HT-29 (cell line): ENCODE data around the gene PRRT3. TPM values are rescaled to one million over a fixed set of nuclear protein-coding genes. Genes with fewer than 3 reads are reported as not detected.
A peak's percentile ranks its signal among the peaks of the same experiment; 100 is the strongest.
"Not testable (repeated sequence)": the region's sequence is repeated elsewhere in the genome, so short reads cannot be mapped to it uniquely, and the experiment has no call there.

Experiments used
- DNase-seq: peaks from one replicate; pipeline ENCODE4 v3.0.0-alpha.2; 2015; ENCODE audit warnings: low spot score
- total RNA-seq: library from RNA; depleted of rRNA; stranded (reverse); fragments of >200 nt; shearing (Covaris generic); gene quantifications from 2 replicates; pipeline ENCODE4 v1.2.3, GENCODE V29; 2014

Gene PRRT3
- total RNA-seq, 1 experiment from 2014 or later, result 0.89 TPM

GRCh38 chr3:9918261-9919038 lies 33.8 kb downstream of the PRRT3 start:
- no peak for DNase-seq

GRCh38 chr3:9917820-9918219 lies 34.4 kb downstream of the PRRT3 start:
- DNase-seq, result no peak

DNA sequence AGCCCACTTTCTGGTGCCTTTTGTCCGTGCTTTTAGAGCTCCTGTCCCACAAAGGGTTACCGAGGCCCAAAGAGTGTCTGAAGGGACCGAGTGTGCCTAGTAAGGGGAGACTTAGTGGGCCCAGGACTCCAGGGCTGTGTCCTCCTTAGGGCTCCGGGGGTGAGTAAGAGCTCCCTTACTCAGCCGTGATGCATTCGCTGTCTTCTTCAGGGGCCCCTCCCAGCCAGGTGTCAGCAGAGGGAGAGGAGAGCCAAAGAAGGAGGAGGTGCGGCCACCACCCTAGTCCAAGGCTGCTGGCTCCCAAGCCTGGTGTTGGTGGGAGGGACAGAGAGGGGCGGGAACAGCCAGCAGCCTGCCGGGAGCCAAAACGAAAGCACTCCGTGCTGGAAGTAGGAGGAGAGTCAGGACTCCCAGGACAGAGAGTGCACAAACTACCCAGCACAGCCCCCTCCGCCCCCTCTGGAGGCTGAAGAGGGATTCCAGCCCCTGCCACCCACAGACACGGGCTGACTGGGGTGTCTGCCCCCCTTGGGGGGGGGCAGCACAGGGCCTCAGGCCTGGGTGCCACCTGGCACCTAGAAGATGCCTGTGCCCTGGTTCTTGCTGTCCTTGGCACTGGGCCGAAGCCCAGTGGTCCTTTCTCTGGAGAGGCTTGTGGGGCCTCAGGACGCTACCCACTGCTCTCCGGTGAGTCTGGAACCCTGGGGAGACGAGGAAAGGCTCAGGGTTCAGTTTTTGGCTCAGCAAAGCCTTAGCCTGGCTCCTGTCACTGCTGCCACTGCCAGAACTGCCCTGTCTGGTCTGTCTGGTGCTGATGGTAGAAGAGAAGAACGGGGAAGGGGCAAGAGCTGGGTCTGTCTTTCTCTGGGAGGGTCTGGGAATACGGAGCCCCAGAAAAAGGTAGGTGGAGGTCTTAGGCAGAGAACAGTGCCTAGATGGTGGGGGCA lies 35.2 kb downstream of the PRRT3 start, which contains the start of gene IL17RC:
TSS of gene IL17RC (plus strand) at position 365 of the 947 bp plus-strand sequence. CDS start at position 583, 218 bp downstream.
- peak; percentile 78 for DNase-seq

DNA sequence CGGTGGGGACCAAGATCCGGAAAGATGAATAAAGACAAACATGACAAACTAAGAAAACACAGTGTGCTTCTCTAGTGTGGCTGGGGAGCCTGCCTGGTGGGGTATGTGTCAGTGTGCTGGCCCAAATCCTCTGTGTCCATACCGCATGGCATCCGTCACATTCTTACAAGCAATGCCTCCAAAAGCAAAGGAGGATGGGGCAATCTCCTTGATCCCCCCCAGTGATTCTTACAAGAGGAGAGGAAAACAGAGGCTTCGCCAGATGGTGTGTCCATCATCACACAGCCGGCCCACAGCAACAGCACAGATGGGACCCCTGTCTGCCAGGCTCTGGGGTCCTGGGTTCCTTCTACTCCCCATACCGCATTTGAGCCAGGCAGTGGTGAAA lies 35.9 kb downstream of the PRRT3 start:
- DNase-seq, result no peak

DNA sequence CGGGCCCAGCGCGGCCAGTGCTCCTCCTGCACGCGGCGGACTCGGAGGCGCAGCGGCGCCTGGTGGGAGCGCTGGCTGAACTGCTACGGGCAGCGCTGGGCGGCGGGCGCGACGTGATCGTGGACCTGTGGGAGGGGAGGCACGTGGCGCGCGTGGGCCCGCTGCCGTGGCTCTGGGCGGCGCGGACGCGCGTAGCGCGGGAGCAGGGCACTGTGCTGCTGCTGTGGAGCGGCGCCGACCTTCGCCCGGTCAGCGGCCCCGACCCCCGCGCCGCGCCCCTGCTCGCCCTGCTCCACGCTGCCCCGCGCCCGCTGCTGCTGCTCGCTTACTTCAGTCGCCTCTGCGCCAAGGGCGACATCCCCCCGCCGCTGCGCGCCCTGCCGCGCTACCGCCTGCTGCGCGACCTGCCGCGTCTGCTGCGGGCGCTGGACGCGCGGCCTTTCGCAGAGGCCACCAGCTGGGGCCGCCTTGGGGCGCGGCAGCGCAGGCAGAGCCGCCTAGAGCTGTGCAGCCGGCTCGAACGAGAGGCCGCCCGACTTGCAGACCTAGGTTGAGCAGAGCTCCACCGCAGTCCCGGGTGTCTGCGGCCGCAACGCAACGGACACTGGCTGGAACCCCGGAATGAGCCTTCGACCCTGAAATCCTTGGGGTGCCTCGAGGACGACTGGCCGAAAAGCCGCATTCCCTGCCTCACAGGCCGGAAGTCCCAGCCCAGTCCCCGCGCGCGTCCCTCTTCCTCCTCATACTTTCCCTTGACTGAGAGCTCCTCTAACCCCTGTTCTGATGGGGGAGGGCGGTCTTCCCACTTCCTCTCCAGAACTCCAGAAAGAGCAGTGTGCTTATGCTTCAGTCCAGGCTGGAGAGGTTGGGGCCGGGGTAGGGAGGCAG lies 36.7 kb downstream of the PRRT3 start:
- DNase-seq, result peak; percentile 58

DNA sequence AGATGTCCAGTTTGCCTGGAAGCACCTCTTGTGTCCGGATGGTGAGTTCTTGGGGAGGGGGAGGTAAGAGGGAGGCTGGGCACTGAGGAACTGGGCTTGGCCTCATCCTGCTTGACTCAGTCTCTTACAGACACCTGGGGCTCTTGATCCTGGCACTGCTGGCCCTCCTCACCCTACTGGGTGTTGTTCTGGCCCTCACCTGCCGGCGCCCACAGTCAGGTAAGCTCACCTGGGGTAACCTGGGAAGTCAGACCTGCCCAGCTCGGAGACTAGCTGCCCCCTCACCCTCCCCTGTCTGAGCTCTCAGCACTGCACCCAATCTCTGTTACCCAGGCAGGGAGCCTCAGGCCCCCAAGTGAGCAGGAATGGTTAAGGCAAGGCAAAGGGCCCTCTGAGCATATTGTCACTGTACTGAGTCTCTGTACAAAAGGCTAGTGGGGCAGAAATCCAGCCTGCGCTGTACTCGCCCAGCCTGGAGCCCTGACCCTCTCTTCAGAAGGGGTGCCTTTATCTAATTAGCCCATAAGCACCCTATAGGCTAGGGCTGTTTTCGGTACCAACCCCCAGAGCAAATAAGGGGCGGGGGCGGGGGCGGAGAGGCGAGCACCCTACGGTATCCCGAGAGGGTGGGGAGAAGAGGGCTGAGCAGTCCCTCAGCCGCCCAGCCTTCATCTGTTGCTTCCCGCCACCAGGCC lies 37.5 kb downstream of the PRRT3 start:
- DNase-seq, result no peak

GRCh38 chr3:9914011-9914410 lies 38.2 kb downstream of the PRRT3 start:
- DNase-seq, result no peak

- DNase-seq, result no peak
Measured at GRCh38 chr3:9913601-9914000, 38.6 kb downstream of the PRRT3 start.

- no peak for DNase-seq
Measured at GRCh38 chr3:9912294-9912935, 39.8 kb downstream of the PRRT3 start.

- no peak for DNase-seq
Measured at GRCh38 chr3:9911863-9912262, 40.3 kb downstream of the PRRT3 start.

DNA sequence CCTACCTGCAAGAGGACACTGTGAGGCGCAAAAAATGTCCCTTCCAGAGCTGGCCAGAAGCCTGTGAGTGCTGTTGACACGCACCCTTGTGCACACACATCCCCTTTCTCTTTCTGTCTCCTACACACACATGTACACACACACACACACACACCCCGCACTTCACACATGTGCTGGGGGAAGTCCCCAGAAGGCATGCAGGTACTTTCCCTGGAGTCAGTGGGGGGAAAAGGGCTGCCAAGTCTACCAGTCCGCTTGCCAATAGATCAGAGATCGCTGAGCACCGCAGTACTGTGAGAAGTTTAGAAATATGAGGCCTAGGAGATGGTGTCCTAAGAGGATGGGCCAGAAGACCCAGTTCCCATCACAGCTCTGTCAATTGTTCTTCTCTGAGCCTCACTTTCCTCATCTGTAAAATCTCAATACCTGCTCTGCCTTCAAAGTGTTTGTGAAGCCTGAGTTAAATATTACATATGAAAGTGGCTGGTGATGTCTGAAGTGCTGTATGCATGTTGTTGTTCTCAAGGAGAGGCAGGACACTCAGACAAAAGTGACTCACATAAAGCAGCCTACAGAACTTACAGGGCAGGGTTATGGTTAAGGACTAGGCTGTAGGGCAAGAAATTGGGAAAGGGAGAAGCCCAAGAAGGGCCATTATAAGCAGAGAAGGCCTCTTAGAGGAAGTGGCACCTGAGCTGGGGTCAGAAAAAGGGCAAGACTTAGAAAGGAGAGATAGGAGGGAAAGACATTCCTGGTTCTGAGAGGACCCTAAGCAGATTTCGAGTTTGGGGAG lies 42.8 kb downstream of the PRRT3 start:
- no peak for DNase-seq

GRCh38 chr3:9908286-9908685 lies 43.9 kb downstream of the PRRT3 start:
- DNase-seq, result no peak

- no peak for DNase-seq
Measured at GRCh38 chr3:9906480-9906879, 45.7 kb downstream of the PRRT3 start.

DNA sequence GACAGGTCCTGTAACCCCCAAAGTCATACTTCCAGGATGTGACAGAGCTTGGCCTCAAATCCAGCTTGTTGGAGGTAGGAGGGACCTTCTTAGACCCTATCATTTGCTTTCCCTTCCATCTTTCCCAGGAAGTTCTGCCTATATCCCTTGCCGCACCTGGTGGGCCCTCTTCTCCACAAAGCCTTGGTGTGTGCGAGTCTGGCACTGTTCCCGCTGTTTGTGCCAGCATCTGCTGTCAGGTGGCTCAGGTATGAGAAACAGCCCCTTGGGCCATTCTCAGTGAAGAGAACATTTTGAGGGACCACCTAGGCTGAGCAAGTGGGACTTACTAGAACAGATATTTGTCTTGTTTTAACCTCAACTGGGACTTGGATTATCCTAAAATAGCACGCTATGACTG lies 48.3 kb downstream of the PRRT3 start:
- DNase-seq, result no peak

GRCh38 chr3:9903238-9903624 lies 49.0 kb downstream of the PRRT3 start:
- DNase-seq, result no peak

DNA sequence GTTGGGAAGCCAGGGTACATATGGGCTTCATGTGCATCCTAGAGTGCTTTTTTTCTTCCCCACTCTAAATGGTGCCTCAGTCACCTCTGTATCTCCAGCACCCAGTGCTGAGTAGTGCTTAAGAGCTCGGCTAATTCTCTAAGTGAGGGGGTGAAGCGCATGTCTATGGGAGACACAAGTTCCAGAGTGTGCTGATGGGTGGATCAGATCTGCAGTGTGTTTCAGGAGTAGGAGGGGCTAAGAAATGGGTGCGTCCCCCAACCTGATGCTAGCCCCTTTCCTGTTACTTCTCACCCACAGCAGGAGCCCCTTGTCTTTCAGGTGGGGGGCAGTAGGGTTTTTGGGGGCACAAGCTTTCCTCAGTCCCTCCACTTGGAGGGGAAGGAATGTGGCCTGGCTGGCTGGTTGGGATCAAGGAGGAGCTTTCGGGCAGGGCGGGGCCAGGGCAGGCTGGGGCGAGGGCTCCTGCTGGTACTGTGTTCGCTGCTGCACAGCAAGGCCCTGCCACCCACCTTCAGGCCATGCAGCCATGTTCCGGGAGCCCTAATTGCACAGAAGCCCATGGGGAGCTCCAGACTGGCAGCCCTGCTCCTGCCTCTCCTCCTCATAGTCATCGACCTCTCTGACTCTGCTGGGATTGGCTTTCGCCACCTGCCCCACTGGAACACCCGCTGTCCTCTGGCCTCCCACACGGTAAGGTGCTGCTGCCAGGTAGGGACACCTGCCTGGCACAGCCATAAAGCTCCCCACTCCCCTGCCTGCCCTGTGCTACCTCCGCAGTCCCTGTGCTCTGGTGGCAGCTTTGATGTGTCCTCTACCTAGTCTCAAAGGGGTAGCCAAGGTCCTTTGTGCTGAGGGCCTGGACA lies 49.6 kb downstream of the PRRT3 start, which contains the start of gene IL17RE:
TSS of gene IL17RE (plus strand) at position 477 of the 866 bp plus-strand sequence. CDS start at position 562, 85 bp downstream.
- DNase-seq, result peak; percentile 50

DNA sequence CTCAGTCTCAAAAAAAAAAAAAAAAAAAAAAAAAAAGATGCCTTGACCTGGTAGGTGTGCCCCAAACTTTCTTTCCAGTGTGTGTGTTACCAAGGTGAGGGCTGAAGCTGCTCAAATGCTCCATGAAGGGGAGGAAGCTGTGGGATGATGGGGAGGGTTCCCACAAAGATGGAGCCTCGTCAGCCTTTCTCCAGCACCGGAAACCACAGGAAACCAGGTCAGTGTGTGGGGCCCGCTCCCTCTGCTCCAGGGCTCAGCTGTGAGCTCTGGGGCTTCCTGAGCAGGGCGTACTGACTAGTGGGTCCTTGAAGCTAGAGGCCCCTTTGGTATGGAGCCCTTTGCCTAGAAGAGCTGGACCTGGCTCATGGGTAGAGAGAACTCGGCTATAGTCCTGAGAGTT lies 50.2 kb downstream of the PRRT3 start:
- DNase-seq, result no peak

GRCh38 chr3:9900965-9901415 lies 51.2 kb downstream of the PRRT3 start:
- not testable (repeated sequence) for DNase-seq
